HG03520 (cell line): Measurements from ENCODE around the gene SSH3.
"Not testable (repeated sequence)": the region's sequence is repeated elsewhere in the genome, so short reads cannot be mapped to it uniquely, and the experiment has no call there.

Experiments used
- ATAC-seq: cut with Tn5 transposase; IDR thresholded peaks from one replicate; pipeline ENCODE4 v1.9.1; 2021; ENCODE audit warnings: mild to moderate bottlenecking, moderate library complexity; ENCODE audit not compliant: unreplicated experiment

Gene SSH3, protein sequence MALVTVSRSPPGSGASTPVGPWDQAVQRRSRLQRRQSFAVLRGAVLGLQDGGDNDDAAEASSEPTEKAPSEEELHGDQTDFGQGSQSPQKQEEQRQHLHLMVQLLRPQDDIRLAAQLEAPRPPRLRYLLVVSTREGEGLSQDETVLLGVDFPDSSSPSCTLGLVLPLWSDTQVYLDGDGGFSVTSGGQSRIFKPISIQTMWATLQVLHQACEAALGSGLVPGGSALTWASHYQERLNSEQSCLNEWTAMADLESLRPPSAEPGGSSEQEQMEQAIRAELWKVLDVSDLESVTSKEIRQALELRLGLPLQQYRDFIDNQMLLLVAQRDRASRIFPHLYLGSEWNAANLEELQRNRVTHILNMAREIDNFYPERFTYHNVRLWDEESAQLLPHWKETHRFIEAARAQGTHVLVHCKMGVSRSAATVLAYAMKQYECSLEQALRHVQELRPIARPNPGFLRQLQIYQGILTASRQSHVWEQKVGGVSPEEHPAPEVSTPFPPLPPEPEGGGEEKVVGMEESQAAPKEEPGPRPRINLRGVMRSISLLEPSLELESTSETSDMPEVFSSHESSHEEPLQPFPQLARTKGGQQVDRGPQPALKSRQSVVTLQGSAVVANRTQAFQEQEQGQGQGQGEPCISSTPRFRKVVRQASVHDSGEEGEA

DNA sequence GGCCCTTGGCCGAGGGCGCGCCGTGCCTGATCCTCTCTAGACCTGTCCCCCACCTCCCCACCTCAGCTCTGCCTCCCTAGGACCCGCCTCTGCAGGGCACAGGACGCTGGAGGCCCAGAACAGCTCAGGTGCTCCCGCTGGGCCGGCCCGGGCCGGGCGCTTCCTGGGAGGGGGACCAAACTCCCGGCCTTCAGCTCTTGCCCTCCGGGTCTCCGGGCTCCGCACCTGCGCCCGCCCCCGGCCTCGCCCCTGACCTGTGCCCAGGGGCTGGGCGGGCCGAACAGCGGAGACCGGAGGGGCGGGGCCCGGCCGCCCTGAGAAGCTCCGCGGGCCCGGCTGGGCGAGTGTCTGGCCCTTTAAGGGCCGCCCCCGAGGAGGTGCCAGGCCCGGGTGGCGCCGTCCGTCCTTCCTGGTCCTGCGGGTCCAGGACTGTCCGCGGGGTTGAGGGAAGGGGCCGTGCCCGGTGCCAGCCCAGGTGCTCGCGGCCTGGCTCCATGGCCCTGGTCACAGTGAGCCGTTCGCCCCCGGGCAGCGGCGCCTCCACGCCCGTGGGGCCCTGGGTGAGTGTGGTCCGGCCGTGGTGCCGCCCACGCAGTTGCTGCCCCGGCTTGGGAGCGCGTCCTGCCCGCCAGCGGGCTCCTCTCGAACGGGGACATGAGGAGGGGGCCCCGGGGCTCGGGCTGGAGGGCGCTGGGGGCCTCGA lies at the start of gene SSH3:
Gene SSH3 (plus strand): TSS at position 399 of the 703 bp plus-strand sequence. CDS start 96 bp downstream, at position 495.
- no peak for ATAC-seq

DNA sequence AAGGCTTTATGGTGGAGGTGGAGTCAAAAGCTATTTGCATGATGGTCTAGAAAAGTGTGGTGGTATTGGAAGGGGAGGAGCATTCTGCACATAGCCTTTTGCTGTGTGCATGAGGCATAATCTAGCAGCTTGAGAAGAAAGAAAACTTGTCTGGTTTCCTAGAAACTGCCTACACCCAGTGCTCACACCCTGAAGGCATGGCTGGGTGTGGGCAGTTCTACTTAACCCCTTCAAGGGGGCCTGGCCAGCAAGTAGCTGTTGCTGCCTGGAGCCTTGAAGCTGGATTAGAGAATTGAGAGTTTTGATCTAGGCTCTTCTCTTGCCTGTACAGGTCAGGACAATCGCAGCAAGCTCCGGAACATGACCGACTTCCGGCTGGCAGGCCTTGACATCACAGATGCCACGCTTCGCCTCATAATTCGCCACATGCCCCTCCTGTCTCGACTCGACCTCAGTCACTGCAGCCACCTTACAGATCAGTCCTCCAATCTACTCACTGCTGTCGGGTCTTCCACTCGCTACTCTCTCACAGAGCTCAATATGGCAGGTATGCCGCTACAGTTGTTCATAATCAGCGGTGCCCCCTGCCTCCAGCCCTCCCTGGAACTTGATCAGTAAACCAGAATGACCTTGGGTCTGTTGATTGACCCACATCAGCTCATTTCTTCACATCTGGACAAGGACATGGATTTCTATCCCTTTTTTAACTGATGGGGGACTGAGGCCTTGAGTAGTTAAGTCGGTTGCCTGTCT lies 49.3 kb upstream of the SSH3 start:
- no peak for ATAC-seq

GRCh38 chr11:67254798-67255197 lies 48.5 kb upstream of the SSH3 start:
- no peak for ATAC-seq

DNA sequence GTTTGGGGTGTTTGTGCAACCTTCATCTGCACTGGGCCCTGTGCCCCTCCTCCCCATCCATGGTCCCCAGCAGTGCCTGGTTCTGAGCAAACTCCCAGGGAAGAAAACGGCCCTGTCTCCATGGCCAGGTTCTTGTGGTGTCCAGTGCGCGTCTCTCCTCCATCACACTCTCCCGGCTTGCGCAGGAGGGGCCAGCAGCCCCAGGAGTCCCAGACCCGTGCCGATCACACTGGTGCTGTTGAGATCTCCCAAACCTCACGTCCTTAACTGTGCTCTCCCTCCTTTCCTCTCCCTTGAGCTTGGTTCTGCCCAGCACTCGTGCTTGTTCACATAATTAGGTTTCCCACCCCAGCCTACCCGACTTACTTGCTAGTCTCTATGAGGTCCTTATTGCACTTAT lies 48.0 kb upstream of the SSH3 start:
- ATAC-seq, result no peak

GRCh38 chr11:67255864-67256263 lies 47.5 kb upstream of the SSH3 start:
- ATAC-seq, result no peak

GRCh38 chr11:67256477-67257135 lies 46.7 kb upstream of the SSH3 start:
- no peak for ATAC-seq

DNA sequence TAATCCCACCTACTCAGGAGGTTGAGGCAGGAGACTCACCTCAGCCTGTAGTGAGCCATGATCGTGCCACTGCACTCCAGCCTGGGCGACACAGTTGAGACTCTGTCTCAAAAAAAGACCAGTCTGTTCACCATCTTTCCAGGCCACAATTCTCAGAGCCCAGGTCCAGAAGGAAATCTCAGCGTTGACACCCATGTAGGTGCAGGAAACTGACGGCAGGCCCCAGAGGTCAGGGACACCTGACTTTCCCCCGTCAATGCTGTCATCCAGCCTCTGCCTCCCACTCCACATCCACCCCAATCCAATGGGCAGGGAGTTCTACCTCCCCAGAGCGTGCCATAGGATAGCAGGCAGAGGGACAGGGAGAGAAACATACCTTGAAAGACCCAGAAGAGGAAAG lies 42.9 kb upstream of the SSH3 start:
- ATAC-seq, result no peak

GRCh38 chr11:67260885-67261639 lies 42.3 kb upstream of the SSH3 start:
- ATAC-seq, result not testable (repeated sequence)

GRCh38 chr11:67261640-67261945 lies 41.7 kb upstream of the SSH3 start:
- no peak for ATAC-seq

- no peak for ATAC-seq
Measured at GRCh38 chr11:67261946-67262681, 41.2 kb upstream of the SSH3 start.

DNA sequence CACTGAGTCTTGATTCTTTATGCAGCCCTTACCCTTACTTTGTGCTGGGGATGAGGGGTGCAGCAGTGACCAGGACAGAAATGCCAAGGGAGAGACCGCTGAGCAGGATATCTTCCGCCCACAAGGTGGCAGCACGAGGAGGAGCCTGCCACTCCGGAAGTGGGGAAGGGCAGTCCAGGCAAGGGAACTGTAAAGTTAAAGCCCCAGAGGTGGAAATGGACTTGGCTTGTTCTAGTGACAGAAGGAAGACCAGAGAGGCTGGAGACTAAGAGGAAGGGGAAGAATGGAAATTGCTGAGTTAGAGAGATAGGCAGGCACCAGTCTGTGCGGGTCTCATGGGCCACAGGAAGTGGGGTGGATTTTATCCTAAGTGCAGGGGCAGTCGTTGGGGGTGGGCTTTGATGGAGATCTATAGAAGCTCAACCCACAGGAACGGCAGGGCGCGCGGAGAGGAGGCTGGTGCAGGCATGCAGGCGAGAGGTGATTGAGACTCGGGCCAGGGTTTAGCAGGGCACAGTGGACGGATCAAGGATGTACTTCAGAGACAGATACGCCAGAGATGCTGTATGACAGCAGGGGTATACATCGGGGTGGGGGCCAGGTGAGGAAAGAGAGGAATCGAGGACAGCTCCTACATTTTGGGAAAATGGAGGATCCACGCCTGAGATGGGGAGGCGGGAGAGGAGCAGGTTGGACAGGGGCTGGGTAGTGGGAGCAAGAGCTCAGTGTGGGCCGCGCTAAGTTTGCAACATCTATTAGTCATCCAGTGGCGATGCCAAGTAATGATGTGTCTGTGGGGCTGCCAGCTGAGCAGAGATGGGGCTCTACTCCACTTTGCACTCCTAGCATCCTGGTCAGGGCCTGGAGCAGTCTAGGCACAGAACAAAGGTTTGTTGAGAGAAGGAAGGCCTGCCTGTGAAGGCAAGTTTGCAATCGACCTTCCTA lies 40.3 kb upstream of the SSH3 start:
- no peak for ATAC-seq

DNA sequence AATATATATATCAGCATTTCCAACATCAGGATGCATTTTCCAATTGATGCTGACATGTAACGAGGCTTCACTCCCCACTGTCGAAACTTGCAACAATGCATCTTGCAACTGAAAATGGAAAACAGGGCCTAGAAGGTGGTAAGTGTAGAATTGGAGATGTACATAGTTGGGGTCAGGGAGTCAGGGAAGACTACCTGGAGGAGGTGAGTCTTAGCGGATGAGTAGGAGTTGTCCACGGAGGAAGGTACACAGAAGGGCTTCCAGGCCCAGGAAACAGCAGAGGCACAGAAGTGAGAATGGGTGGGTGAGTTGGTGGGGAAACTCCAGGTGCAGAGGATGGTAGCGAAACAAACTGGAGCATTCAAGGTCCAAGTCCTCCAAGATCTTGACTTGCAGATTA lies 39.1 kb upstream of the SSH3 start:
- ATAC-seq, result no peak

DNA sequence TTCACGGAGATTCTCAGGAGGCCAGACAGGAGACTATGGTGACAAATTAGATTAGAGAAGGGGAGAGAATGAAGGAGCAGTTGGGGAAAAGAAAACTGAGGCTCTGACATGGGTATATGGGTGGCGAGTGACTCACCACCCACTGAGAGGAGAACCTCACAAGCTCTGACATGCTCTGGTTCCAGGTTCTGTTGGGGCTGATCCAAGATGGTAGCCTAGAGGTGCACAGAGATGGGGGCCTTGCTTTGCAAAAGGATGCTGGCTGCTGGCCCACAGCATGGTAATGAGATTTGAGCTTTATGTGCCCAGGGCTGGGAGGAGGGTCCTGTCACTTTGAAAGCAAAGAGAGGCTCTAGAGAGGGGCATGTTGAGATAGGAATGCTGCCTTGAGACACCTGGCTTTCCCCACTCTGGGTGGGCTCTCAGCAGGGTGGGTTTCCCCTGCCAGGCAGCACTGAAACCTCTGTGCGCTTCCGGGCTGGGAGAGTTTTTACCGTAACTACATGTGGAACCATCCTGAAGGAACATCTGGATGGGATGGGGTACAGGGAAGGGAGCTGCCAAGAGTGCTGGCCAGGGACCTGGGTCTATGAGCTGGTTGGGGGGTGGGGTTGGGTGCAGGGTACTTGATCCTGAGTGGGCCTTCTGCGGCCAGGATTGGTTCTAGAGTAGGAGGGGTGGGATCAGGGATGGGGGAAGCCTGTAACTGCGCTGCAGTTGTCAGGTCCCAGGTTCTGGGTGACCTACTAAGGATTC lies 38.3 kb upstream of the SSH3 start:
- no peak for ATAC-seq

- ATAC-seq, result peak; percentile 44
Measured at GRCh38 chr11:67265633-67266448, 37.5 kb upstream of the SSH3 start.

- ATAC-seq, result peak; percentile 10
Measured at GRCh38 chr11:67266449-67267187, 36.7 kb upstream of the SSH3 start, which contains the start of gene GRK2. GRK2 (plus strand) TSS chr11:67266473; CDS start chr11:67266700, 227 bp downstream.
